ENCODE measurements around the gene ZNF655.

Gene ZNF655

GRCh38 chr7:99616359-99617191, 58.1 kb downstream of the ZNF655 start, which contains the start of gene ZSCAN25:
ZSCAN25 (plus strand) TSS chr7:99616946; CDS start chr7:99619607, 2,661 bp downstream.
- peaks cover 58% of the 10 kb centered on the region for H3K4me1 Mint-ChIP-seq
- H3K27ac Mint-ChIP-seq = peak within 1 kb of the TSS; percentile 94
- peak within 1 kb of the TSS; percentile 95 for H3K4me3 Mint-ChIP-seq
- no peaks in the 10 kb centered on the region for H3K27me3 Mint-ChIP-seq
- peaks cover 15% of the 10 kb centered on the region for H3K36me3 Mint-ChIP-seq
- no peaks in the 10 kb centered on the region for H3K9me3 Mint-ChIP-seq

- H3K4me3 Mint-ChIP-seq = peak overlapping the region; percentile 95
- H3K36me3 Mint-ChIP-seq = peaks cover 17% of the 10 kb centered on the region
- peaks cover 62% of the 10 kb centered on the region for H3K4me1 Mint-ChIP-seq
- peak overlapping the region; percentile 94 for H3K27ac Mint-ChIP-seq
- no peaks in the 10 kb centered on the region for H3K27me3 Mint-ChIP-seq
- H3K9me3 Mint-ChIP-seq = no peaks in the 10 kb centered on the region
Observed at GRCh38 chr7:99617192-99617781, 58.8 kb downstream of the ZNF655 start.

- Mint-ChIP-seq H3K4me3 (peak overlapping the region; percentile 95), H3K9me3 (no peaks in the 10 kb centered on the region), H3K4me1 (peaks cover 77% of the 10 kb centered on the region), H3K27me3 (no peaks in the 10 kb centered on the region), H3K36me3 (peaks cover 27% of the 10 kb centered on the region), H3K27ac (peak overlapping the region; percentile 84)
Observed at GRCh38 chr7:99618726-99619125, 60.3 kb downstream of the ZNF655 start.

- Mint-ChIP-seq H3K4me1 (peaks cover 86% of the 10 kb centered on the region), H3K9me3 (no peaks in the 10 kb centered on the region), H3K36me3 (peaks cover 32% of the 10 kb centered on the region), H3K4me3 (no peak overlapping the region), H3K27ac (peak overlapping the region; percentile 76), H3K27me3 (no peaks in the 10 kb centered on the region)
Observed at GRCh38 chr7:99619571-99620130, 61.2 kb downstream of the ZNF655 start.

GRCh38 chr7:99621271-99621670, 62.8 kb downstream of the ZNF655 start:
- Mint-ChIP-seq H3K27ac (peak overlapping the region; percentile 83), H3K36me3 (peaks cover 43% of the 10 kb centered on the region), H3K9me3 (no peaks in the 10 kb centered on the region), H3K4me1 (peaks cover 89% of the 10 kb centered on the region), H3K27me3 (no peaks in the 10 kb centered on the region), H3K4me3 (no peak overlapping the region)

- Mint-ChIP-seq H3K27ac (peak overlapping the region; percentile 53), H3K4me3 (peak overlapping the region; percentile 36), H3K9me3 (no peaks in the 10 kb centered on the region), H3K27me3 (no peaks in the 10 kb centered on the region), H3K4me1 (peaks cover 85% of the 10 kb centered on the region), H3K36me3 (peaks cover 49% of the 10 kb centered on the region)
Observed at GRCh38 chr7:99622596-99622995, 64.2 kb downstream of the ZNF655 start.

- Mint-ChIP-seq H3K4me3 (peak overlapping the region; percentile 93), H3K9me3 (no peaks in the 10 kb centered on the region), H3K4me1 (peaks cover 79% of the 10 kb centered on the region), H3K27me3 (no peaks in the 10 kb centered on the region), H3K36me3 (peaks cover 48% of the 10 kb centered on the region), H3K27ac (peak overlapping the region; percentile 99)
Observed at GRCh38 chr7:99623091-99623693, 64.8 kb downstream of the ZNF655 start.

- Mint-ChIP-seq H3K27ac (peak overlapping the region; percentile 99), H3K4me3 (peak overlapping the region; percentile 93), H3K4me1 (peaks cover 73% of the 10 kb centered on the region), H3K36me3 (peaks cover 48% of the 10 kb centered on the region), H3K9me3 (no peaks in the 10 kb centered on the region), H3K27me3 (no peaks in the 10 kb centered on the region)
Observed at GRCh38 chr7:99623702-99624447, 65.4 kb downstream of the ZNF655 start.

GRCh38 chr7:99624484-99624883, 66.0 kb downstream of the ZNF655 start:
- Mint-ChIP-seq H3K27me3 (no peaks in the 10 kb centered on the region), H3K36me3 (peaks cover 43% of the 10 kb centered on the region), H3K4me1 (peaks cover 66% of the 10 kb centered on the region), H3K4me3 (peak overlapping the region; percentile 93), H3K9me3 (no peaks in the 10 kb centered on the region), H3K27ac (peak overlapping the region; percentile 99)

GRCh38 chr7:99625321-99625720, 66.9 kb downstream of the ZNF655 start:
- peak overlapping the region; percentile 99 for H3K27ac Mint-ChIP-seq
- H3K27me3 Mint-ChIP-seq = no peaks in the 10 kb centered on the region
- H3K4me1 Mint-ChIP-seq = peaks cover 68% of the 10 kb centered on the region
- H3K36me3 Mint-ChIP-seq = peaks cover 41% of the 10 kb centered on the region
- H3K4me3 Mint-ChIP-seq = peak overlapping the region; percentile 93
- H3K9me3 Mint-ChIP-seq = no peaks in the 10 kb centered on the region

- H3K4me1 Mint-ChIP-seq = peaks cover 68% of the 10 kb centered on the region
- no peaks in the 10 kb centered on the region for H3K27me3 Mint-ChIP-seq
- peak overlapping the region; percentile 76 for H3K27ac Mint-ChIP-seq
- H3K9me3 Mint-ChIP-seq = no peaks in the 10 kb centered on the region
- peaks cover 43% of the 10 kb centered on the region for H3K36me3 Mint-ChIP-seq
- H3K4me3 Mint-ChIP-seq = peak overlapping the region; percentile 6
Observed at GRCh38 chr7:99625961-99626360, 67.5 kb downstream of the ZNF655 start.
